GM13976 (cell line): ENCODE measurements around the gene D2HGDH.
"Not testable (repeated sequence)": the region's sequence is repeated elsewhere in the genome, so short reads cannot be mapped to it uniquely, and the experiment has no call there.

Source experiments
- DNase-seq: peaks from one replicate; pipeline ENCODE4 v3.0.0; 2012; ENCODE audit warnings: low spot score
- CTCF ChIP-seq: IDR thresholded peaks from 2 replicates; pipeline ENCODE4 v1.5.1; 2012; ENCODE audit warnings: borderline replicate concordance, mild to moderate bottlenecking; ENCODE audit not compliant: insufficient read depth; ENCODE audit errors: extremely low read depth, missing control alignments, control extremely low read depth
- in situ Hi-C: fragments of 300-500 bp; cut with MboI; formaldehyde crosslinking; loops from one replicate; pipeline ENCODE4 v1.12.0; 2022; ENCODE audit warnings: low sequenced_read_pairs, mixed read lengths, inconsistent platforms; ENCODE audit not compliant: unreplicated experiment

D2HGDH gene

GRCh38 chr2:241796610-241797138, 62.2 kb downstream of the D2HGDH start:
- DNase-seq = no peak
- in situ Hi-C loops = no loop called here
- TF ChIP-seq CTCF = no peak

GRCh38 chr2:241797441-241798080, 63.1 kb downstream of the D2HGDH start:
- peak; percentile 31 for DNase-seq
- no peak for TF ChIP-seq CTCF
- in situ Hi-C loops = no loop called here

GRCh38 chr2:241798081-241798630, 63.7 kb downstream of the D2HGDH start:
- DNase-seq = peak; percentile 36
- in situ Hi-C loops = no loop called here
- no peak for TF ChIP-seq CTCF

- no peak for TF ChIP-seq CTCF
- in situ Hi-C loops = no loop called here
- peak; percentile 35 for DNase-seq
These were observed 64.4 kb downstream of the D2HGDH start for GRCh38 chr2:241798631-241799521.

GRCh38 chr2:241799522-241800197, 65.2 kb downstream of the D2HGDH start:
- TF ChIP-seq CTCF = no peak
- in situ Hi-C loops = no loop called here
- peak; percentile 31 for DNase-seq

GRCh38 chr2:241800198-241800903, 65.9 kb downstream of the D2HGDH start:
- DNase-seq = peak; percentile 17
- in situ Hi-C loops = not testable (repeated sequence)
